ENCODE results near the gene TEPSIN. TPM values are rescaled to one million over a fixed set of nuclear protein-coding genes. Genes with fewer than 3 reads are reported as not detected.

TEPSIN gene
- total RNA-seq, 1 donor from 2014 or later = 13.4 TPM

- intact Hi-C loops (cut with DNase I) = loop anchor here (2.0 to 10.0 kb wide), 2 partner anchors 99 to 257 kb away; no protein-coding TSS in a partner anchor
- ATAC-seq (ENCODE audit: poor library complexity) = no peak
- no peak for DNase-seq
These were observed 3.0 kb upstream of the TEPSIN start for GRCh38 chr17:81241648-81242420.

- intact Hi-C loops (cut with DNase I) = loop anchor here (2.0 to 10.0 kb wide), 2 partner anchors 98 to 256 kb away; no protein-coding TSS in a partner anchor
- DNase-seq (no peak), ATAC-seq (ENCODE audit: poor library complexity) (no peak)
These were observed 2.3 kb upstream of the TEPSIN start for GRCh38 chr17:81241203-81241602.

- ATAC-seq (ENCODE audit: poor library complexity) (no peak), DNase-seq (no peak)
- intact Hi-C loops (cut with DNase I) = loop anchor here (2.0 to 10.0 kb wide), 2 partner anchors 98 to 256 kb away; no protein-coding TSS in a partner anchor
These were observed 1.9 kb upstream of the TEPSIN start for GRCh38 chr17:81240761-81241160.

GRCh38 chr17:81239714-81240555 is 1.1 kb upstream of the TEPSIN start:
- intact Hi-C loops (cut with DNase I) = loop anchor here (2.0 to 10.0 kb wide), 2 partner anchors 97 to 255 kb away; no protein-coding TSS in a partner anchor
- ATAC-seq (ENCODE audit: poor library complexity) (no peak), DNase-seq (no peak)

- ATAC-seq (ENCODE audit: poor library complexity) (no peak), DNase-seq (no peak)
- intact Hi-C loops (cut with DNase I) = no loop called here
These were observed 403 bp downstream of the TEPSIN start for GRCh38 chr17:81238490-81238814.

GRCh38 chr17:81237591-81238489 is 1.0 kb downstream of the TEPSIN start:
- ATAC-seq (ENCODE audit: poor library complexity) = no peak
- peak; percentile 34 for DNase-seq
- intact Hi-C loops (cut with DNase I) = no loop called here

GRCh38 chr17:81236784-81237183 is 2.1 kb downstream of the TEPSIN start:
- no peak for DNase-seq
- ATAC-seq (ENCODE audit: poor library complexity) = no peak
- intact Hi-C loops (cut with DNase I) = no loop called here

- ATAC-seq (ENCODE audit: poor library complexity) (no peak), DNase-seq (no peak)
- intact Hi-C loops (cut with DNase I) = no loop called here
These were observed 2.8 kb downstream of the TEPSIN start for GRCh38 chr17:81235822-81236740.

- ATAC-seq (ENCODE audit: poor library complexity) = no peak
- DNase-seq = no peak
- intact Hi-C loops (cut with DNase I) = no loop called here
These were observed 3.7 kb downstream of the TEPSIN start for GRCh38 chr17:81234940-81235821.

GRCh38 chr17:81234506-81234855 is 4.4 kb downstream of the TEPSIN start:
- intact Hi-C loops (cut with DNase I) = no loop called here
- ATAC-seq (ENCODE audit: poor library complexity) = no peak

GRCh38 chr17:81233811-81234505 is 4.9 kb downstream of the TEPSIN start:
- ATAC-seq (ENCODE audit: poor library complexity) = no peak
- intact Hi-C loops (cut with DNase I) = no loop called here
- peak; percentile 26 for DNase-seq

More at GRCh38 chr17:81234506-81234855, 4.4 kb downstream of the TEPSIN start:
- no peak for DNase-seq

GRCh38 chr17:81233316-81233715 is 5.5 kb downstream of the TEPSIN start:
- intact Hi-C loops (cut with DNase I) = no loop called here
- DNase-seq = peak; percentile 35

GRCh38 chr17:81232616-81233241 is 6.1 kb downstream of the TEPSIN start:
- DNase-seq (peak; percentile 23), ATAC-seq (ENCODE audit: poor library complexity) (no peak)
- intact Hi-C loops (cut with DNase I) = no loop called here

More at GRCh38 chr17:81233316-81233715, 5.5 kb downstream of the TEPSIN start:
- no peak for ATAC-seq (ENCODE audit: poor library complexity)

GRCh38 chr17:81231766-81232581 is 6.9 kb downstream of the TEPSIN start:
- DNase-seq (peak; percentile 34), ATAC-seq (ENCODE audit: poor library complexity) (no peak)
- intact Hi-C loops (cut with DNase I) = no loop called here

- intact Hi-C loops (cut with DNase I) = no loop called here
- ATAC-seq (ENCODE audit: poor library complexity) (no peak), DNase-seq (peak; percentile 25)
These were observed 7.7 kb downstream of the TEPSIN start for GRCh38 chr17:81231121-81231645.

Data from Right ventricle myocardium superior (tissue), 1 donor.